Measurements from ENCODE around the gene CCNL2. TPM values are rescaled to one million over a fixed set of nuclear protein-coding genes. Genes with fewer than 3 reads are reported as not detected.
"Not testable (repeated sequence)": the region's sequence is repeated elsewhere in the genome, so short reads cannot be mapped to it uniquely, and the experiment has no call there.

The CCNL2 gene
- polyA plus RNA-seq, 2 of the 4 experiments (the other 2 are of a cell fraction) = 85.5 to 111 TPM

DNA sequence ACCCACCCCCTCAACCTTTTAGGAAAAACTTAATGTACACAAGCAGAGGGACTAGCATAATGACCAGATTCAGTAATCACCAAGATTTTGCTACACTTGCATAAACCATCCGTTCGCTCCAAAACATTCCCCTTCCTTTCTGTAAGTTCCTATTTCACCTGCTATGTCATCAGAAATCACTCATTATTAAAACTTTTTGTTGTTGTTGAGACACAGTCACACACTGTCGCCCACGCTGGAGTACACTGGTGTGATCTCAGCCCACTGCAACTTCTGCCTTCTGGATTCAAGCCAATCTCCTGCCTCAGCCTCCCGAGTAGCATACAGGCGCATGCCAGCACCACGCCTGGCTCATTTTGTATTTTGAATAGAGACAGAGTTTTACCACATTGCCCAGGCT is 4.5 kb upstream of the CCNL2 start:
- DNase-seq (ENCODE audit: low read depth in 1 of 2, low spot score in 1 of 2) = no peak
- WGBS (ENCODE audit: missing lambda C conversion rate) = 91% methylated on average over 7 of the region's 7 CpGs

DNA sequence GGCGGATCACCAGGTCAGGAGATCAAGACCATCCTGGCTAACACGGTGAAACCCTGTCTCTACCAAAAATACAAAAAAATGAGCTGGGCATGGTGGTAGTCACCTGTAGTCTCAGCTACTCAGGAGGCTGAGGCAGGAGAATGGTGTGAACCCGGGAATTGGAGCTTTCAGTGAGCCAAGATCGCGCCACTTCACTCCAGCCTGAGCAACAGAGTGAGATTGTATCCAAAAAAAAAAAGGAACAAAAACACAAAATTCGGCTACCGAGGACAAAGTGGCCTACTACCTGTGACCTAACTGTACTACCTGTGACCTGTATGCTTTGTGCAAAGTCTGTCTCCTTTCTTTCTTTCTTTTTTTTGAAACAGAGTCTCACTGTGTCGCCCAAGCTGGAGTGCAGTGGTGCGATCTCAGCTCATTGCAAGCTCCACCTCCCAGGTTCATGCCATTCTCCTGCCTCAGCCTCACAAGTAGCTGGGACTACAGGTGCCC is 3.8 kb upstream of the CCNL2 start:
- not testable (repeated sequence) for DNase-seq (ENCODE audit: low read depth in 1 of 2, low spot score in 1 of 2); H3K4me3 ChIP-seq; H3K4me2 ChIP-seq; H3K9me3 ChIP-seq; ATAC-seq; FAIRE-seq; H3K27ac ChIP-seq
- CTCF ChIA-PET = interaction anchor here (0.9 to 2.3 kb wide), 5 partner anchors 11 to 102 kb away, joined by 3 to 13 read pairs (median 5); no protein-coding TSS in a partner anchor
- 95% methylated on average over 9 of the region's 9 CpGs for WGBS (ENCODE audit: missing lambda C conversion rate)
- peaks cover 31% of the 10 kb centered on the region for H3K4me1 ChIP-seq
- POLR2A ChIA-PET = interaction anchor here (0.9 kb wide), 1 partner anchor 988 kb away, joined by 3 read pairs; the partner anchor contains the start of genes MORN1 and RER1

More for the DNA sequence above, 4.5 kb upstream of the CCNL2 start:
- Histone ChIP-seq H3K4me3 (no peak overlapping the region), H3K4me2 (no peak overlapping the region), H3K27ac (no peak overlapping the region), H3K4me1 (peaks cover 36% of the 10 kb centered on the region), H3K9me3 (no peaks in the 10 kb centered on the region)
- ATAC-seq (no peak), FAIRE-seq (no peak)
- CTCF ChIA-PET = interaction anchor here (0.6 kb wide), 1 partner anchor 782 kb away, joined by 3 read pairs; no protein-coding TSS in a partner anchor
- POLR2A ChIA-PET = no interaction called here
- no peak for TF ChIP-seq SREBF2 (IDR thresholded peaks at IDR 0.05)
- TF ChIP-seq MAFK (IDR thresholded peaks at IDR 0.05; ENCODE audit: partially characterized antibody) = peak; percentile 29

DNA sequence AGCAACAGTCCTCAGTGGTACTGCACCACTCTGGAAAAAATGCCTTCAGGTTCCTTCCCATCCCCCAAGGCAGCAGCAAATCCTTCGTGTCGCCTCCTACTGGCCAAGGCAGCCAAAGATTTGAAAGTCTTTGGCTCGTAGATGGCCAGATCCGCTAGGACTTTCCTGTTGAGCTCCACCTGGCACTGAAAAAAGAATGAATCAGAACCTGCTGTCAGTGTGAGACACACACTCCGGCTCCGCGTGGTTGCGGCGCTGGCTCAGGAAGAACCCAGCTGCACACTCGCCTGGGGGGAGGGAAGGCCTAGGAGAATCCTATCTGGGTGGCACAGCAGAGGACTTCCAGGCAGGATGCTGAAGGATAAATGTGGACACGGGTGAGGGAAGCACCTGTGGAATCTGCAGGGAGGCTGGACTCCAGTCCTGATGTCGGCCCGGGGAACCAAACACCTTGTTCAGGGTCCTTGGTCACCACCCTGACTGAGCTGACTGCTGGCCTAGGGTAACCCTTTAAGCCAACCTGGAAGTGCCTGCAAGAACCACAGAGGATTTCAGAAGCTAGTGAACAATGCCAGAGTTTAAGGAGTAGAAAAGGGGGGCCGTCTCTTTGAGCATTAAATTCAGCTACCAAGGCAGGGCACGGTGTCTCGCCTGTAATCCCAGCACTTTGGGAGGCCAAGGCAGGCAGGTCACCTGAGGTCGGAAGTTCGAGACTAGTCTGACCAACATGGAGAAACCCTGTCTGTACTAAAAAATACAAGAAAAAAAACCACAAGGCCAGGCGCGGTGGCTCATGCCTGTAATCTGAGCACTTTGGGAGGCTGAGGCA is 3.2 kb upstream of the CCNL2 start:
- Histone ChIP-seq H3K4me1 (peaks cover 37% of the 10 kb centered on the region), H3K27ac (no peak overlapping the region), H3K4me3 (no peak overlapping the region), H3K4me2 (no peak overlapping the region; the same call in 2 of the 3 replicates), H3K9me3 (no peaks in the 10 kb centered on the region)
- POLR2A ChIA-PET = interaction anchor here (0.9 to 1.1 kb wide), 3 partner anchors 24 to 989 kb away, joined by 3 to 6 read pairs (median 3); partner anchors contain the start of genes AURKAIP1, MORN1 and RER1
- peak; percentile 5 to 14; a peak in 3 of 6 replicates for ATAC-seq
- CTCF ChIA-PET = interaction anchor here (0.6 to 2.3 kb wide), 12 partner anchors 10 to 108 kb away, joined by 3 to 13 read pairs (median 4); partner anchors contain the start of gene AURKAIP1
- TF ChIP-seq, protein P1, sequence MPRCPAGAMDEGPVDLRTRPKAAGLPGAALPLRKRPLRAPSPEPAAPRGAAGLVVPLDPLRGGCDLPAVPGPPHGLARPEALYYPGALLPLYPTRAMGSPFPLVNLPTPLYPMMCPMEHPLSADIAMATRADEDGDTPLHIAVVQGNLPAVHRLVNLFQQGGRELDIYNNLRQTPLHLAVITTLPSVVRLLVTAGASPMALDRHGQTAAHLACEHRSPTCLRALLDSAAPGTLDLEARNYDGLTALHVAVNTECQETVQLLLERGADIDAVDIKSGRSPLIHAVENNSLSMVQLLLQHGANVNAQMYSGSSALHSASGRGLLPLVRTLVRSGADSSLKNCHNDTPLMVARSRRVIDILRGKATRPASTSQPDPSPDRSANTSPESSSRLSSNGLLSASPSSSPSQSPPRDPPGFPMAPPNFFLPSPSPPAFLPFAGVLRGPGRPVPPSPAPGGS (IDR thresholded peaks at IDR 0.05) = 0 out of 3 replicates have a peak, but pooled peaks have one; percentile 14
- TF ChIP-seq EHMT2 (IDR thresholded peaks at IDR 0.05; ENCODE audit: low read depth) (no peak), POLR2A (IDR thresholded peaks at IDR 0.05; ENCODE audit: low read length) (no peak)
- TF ChIP-seq, protein P2, sequence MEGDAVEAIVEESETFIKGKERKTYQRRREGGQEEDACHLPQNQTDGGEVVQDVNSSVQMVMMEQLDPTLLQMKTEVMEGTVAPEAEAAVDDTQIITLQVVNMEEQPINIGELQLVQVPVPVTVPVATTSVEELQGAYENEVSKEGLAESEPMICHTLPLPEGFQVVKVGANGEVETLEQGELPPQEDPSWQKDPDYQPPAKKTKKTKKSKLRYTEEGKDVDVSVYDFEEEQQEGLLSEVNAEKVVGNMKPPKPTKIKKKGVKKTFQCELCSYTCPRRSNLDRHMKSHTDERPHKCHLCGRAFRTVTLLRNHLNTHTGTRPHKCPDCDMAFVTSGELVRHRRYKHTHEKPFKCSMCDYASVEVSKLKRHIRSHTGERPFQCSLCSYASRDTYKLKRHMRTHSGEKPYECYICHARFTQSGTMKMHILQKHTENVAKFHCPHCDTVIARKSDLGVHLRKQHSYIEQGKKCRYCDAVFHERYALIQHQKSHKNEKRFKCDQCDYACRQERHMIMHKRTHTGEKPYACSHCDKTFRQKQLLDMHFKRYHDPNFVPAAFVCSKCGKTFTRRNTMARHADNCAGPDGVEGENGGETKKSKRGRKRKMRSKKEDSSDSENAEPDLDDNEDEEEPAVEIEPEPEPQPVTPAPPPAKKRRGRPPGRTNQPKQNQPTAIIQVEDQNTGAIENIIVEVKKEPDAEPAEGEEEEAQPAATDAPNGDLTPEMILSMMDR (IDR thresholded peaks at IDR 0.05) = peak; percentile 57
- TF ChIP-seq, protein P3, sequence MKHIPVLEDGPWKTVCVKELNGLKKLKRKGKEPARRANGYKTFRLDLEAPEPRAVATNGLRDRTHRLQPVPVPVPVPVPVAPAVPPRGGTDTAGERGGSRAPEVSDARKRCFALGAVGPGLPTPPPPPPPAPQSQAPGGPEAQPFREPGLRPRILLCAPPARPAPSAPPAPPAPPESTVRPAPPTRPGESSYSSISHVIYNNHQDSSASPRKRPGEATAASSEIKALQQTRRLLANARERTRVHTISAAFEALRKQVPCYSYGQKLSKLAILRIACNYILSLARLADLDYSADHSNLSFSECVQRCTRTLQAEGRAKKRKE (CRISPR knock-in tag; IDR thresholded peaks at IDR 0.05; ENCODE audit: low read depth) = no peak
- WGBS (ENCODE audit: missing lambda C conversion rate) = 68% methylated on average over 20 of the region's 20 CpGs
- no peak for FAIRE-seq
- DNase-seq (ENCODE audit: low read depth in 1 of 2, low spot score in 1 of 2) = peak; percentile 51 to 71

DNA sequence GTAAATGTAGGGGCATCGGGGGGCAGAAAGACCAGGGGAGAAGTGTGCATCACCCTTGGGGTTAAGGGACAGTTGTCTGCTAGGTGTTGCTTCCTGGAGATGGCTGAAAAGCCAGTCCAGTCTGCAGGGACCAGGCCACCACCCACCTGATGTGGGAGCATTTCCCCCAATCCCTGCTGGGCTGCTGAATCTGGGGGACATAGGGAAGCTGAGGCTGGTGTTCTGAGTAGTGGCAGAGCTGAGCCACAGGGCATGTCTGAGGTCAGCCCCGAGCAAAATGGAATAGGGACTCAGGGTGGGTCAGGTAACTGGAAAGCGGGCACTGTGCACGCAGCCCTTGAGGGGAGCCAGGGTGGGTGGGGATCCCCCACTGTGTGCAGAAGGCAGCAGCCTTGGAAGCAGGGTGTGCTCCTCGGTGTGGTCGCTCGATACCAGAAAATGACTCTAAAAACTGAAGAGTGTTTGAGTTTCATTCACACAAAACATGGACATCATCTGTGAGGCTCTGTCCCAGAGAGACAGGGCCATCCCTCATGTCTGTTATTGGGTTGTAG is 2.4 kb upstream of the CCNL2 start:
- no peaks in the 10 kb centered on the region for H3K9me3 ChIP-seq
- DNase-seq (ENCODE audit: low read depth in 1 of 2, low spot score in 1 of 2) = no peak
- POLR2A ChIA-PET = interaction anchor here (1.0 to 1.1 kb wide), 2 partner anchors 23 to 26 kb away, joined by 3 to 6 read pairs; partner anchors contain the start of gene AURKAIP1
- CTCF ChIA-PET = interaction anchor here (0.6 to 2.3 kb wide), 11 partner anchors 9 to 108 kb away, joined by 3 to 13 read pairs (median 4); partner anchors contain the start of gene AURKAIP1
- H3K27ac ChIP-seq = peak overlapping the region in 1 of 2 experiments; percentile 15; a peak in 1 of 6 replicates
- H3K4me1 ChIP-seq = peaks cover 37% of the 10 kb centered on the region
- no peak for ATAC-seq
- 77% methylated on average over 4 of the region's 7 CpGs for WGBS (ENCODE audit: missing lambda C conversion rate)
- FAIRE-seq = no peak
- H3K4me2 ChIP-seq = peak overlapping the region; percentile 79; the same call in 2 of the 3 replicates
- no peak overlapping the region for H3K4me3 ChIP-seq
- no peak for TF ChIP-seq PHF8 (IDR thresholded peaks at IDR 0.05; ENCODE audit: borderline replicate concordance, low read depth)
- TF ChIP-seq, protein P1 (IDR thresholded peaks at IDR 0.05) = no peak
- TF ChIP-seq, protein P4, sequence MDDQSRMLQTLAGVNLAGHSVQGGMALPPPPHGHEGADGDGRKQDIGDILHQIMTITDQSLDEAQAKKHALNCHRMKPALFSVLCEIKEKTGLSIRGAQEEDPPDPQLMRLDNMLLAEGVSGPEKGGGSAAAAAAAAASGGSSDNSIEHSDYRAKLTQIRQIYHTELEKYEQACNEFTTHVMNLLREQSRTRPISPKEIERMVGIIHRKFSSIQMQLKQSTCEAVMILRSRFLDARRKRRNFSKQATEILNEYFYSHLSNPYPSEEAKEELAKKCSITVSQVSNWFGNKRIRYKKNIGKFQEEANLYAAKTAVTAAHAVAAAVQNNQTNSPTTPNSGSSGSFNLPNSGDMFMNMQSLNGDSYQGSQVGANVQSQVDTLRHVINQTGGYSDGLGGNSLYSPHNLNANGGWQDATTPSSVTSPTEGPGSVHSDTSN (IDR thresholded peaks at IDR 0.05) = no peak
- TF ChIP-seq, protein P3 (CRISPR knock-in tag; IDR thresholded peaks at IDR 0.05; ENCODE audit: low read depth) = no peak
- TF ChIP-seq POLR2A (IDR thresholded peaks at IDR 0.05; ENCODE audit: low read length) = no peak
- TF ChIP-seq CBX2 (IDR thresholded peaks at IDR 0.05; ENCODE audit: borderline replicate concordance, low read depth) = no peak
- TF ChIP-seq, protein P5, sequence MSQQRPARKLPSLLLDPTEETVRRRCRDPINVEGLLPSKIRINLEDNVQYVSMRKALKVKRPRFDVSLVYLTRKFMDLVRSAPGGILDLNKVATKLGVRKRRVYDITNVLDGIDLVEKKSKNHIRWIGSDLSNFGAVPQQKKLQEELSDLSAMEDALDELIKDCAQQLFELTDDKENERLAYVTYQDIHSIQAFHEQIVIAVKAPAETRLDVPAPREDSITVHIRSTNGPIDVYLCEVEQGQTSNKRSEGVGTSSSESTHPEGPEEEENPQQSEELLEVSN (IDR thresholded peaks at IDR 0.05; ENCODE audit: borderline replicate concordance, low read depth) = no peak
